Measurements from ENCODE around the gene TMEM63A.

DNA sequence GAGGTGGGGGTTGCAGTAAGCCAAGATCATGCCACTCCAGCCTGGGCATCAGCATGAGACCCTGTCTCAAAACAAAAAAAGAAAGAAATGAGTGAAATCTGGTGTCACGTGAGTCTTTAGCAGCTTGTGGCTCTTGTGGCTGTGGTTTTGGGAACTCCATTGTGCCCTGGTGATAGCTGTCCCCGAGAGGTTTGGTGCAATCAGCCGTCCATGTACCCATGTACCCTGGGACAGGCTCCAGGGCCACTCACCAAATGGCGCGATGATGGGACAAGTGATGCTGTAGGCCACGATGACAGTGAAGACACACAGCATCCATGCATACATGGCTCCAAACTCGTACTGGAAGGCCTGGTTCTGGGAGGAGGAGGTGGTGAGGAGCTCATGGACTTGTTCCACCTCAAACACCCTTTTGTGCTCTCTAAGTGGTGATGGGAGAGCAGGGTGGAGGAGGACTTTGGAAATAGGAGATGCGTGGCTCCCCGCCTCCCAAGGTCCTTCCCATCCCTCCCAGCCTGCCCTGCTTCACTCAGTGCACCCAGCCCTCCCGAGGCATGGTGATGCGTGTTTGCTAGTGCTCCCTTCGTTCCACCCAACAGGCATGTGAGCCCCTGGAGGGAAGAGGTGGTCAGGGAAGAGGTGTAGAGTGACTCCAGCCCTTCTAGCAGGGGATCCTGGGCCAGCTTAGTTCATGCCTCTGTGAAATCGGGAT is 29.6 kb downstream of the TMEM63A start:
- TF ChIP-seq EZH2 (IDR thresholded peaks at IDR 0.05): no peak
- TF ChIP-seq, protein P1, sequence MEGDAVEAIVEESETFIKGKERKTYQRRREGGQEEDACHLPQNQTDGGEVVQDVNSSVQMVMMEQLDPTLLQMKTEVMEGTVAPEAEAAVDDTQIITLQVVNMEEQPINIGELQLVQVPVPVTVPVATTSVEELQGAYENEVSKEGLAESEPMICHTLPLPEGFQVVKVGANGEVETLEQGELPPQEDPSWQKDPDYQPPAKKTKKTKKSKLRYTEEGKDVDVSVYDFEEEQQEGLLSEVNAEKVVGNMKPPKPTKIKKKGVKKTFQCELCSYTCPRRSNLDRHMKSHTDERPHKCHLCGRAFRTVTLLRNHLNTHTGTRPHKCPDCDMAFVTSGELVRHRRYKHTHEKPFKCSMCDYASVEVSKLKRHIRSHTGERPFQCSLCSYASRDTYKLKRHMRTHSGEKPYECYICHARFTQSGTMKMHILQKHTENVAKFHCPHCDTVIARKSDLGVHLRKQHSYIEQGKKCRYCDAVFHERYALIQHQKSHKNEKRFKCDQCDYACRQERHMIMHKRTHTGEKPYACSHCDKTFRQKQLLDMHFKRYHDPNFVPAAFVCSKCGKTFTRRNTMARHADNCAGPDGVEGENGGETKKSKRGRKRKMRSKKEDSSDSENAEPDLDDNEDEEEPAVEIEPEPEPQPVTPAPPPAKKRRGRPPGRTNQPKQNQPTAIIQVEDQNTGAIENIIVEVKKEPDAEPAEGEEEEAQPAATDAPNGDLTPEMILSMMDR (IDR thresholded peaks at IDR 0.05): no peak
- no peak for TF ChIP-seq EZH2phosphoT487 (IDR thresholded peaks at IDR 0.05)
